Tongue (tissue), 2 donors: ENCODE results near the gene RPL35. TPM values are rescaled to one million over a fixed set of nuclear protein-coding genes. Genes with fewer than 3 reads are reported as not detected.

Source experiments
- DNase-seq: peaks from one replicate; pipeline ENCODE4 v3.0.0-alpha.2; 2015
- total RNA-seq: library from RNA; depleted of rRNA; stranded (reverse); fragments of >200 nt; gene quantifications from one replicate; pipeline ENCODE4 v1.2.3, GENCODE V29; 2014

The RPL35 gene
- total RNA-seq: 1,333 TPM

DNA sequence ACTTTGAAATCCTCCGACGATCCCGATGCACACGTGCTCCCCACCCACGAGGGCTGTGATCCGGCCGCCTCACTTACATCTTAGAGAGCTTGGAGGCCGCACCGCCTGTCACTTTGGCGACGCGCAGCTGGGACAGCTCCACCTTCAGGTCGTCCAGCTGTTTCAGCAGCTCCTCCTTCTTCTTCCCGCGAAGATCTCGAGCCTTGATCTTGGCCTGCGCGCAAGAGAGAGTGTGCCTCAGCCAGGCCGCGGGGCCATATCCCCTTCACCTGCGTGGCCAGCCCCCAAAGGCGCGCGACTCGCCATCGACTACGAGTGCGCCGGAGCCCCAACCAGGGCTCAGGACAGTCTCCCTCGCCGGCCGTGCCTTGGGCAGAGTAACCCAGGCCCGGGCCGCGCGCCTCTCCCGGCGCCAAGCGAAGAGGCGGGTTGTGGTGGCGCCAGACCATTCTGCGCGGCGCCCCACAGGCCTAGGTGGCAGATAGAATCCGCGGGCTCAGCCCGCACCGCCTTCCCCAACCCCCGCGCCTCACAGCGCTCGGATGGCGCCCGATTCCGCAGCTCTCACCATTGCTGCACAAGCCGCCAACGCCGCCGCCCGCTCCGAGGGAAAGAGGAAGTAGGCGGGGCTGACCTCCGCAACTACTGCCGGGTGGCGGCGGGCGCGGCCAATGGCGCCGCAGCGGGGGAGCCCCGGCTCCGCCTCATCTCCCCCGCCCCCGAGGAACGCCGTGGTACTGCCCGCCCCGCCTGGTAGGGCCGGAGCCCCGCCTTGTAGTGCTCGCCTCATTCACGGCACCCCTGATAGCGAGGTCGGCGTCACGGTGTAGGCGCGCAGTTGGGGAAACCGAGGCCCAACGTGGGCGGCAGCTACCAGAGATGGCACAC lies at the start of gene RPL35, which contains the start of gene ARPC5L:
RPL35 (minus strand) TSS at position 616 of the 888 bp plus-strand sequence; CDS start at position 571, 45 bp downstream.
ARPC5L (plus strand) TSS at position 789 of the 888 bp plus-strand sequence. CDS start 7,161 bp downstream, outside the sequence.
- peak; percentile 97 for DNase-seq

- no peak for DNase-seq
Observed at GRCh38 chr9:124908098-124908497, 46.3 kb upstream of the RPL35 start.

GRCh38 chr9:124906966-124907365 lies 45.2 kb upstream of the RPL35 start:
- DNase-seq: no peak

DNA sequence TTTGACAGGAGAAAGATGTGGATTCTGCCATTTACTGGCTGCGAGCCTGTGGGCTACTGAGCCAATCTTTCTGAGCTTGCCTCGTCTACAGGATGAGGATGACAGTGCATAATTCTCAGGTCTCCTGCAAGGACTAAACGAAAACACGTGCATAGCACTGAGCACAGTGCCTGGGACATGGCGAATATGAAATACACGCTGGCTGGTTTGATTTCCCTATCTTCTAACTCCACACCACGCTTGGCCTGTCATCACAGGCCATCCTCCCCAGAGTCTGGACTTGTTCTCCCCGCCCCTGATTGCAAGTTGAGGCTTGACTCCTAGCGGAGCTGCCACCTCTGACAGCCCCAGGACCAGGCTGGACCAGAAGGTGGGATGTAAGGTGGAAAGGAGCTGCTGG lies 38.1 kb upstream of the RPL35 start:
- no peak for DNase-seq

DNA sequence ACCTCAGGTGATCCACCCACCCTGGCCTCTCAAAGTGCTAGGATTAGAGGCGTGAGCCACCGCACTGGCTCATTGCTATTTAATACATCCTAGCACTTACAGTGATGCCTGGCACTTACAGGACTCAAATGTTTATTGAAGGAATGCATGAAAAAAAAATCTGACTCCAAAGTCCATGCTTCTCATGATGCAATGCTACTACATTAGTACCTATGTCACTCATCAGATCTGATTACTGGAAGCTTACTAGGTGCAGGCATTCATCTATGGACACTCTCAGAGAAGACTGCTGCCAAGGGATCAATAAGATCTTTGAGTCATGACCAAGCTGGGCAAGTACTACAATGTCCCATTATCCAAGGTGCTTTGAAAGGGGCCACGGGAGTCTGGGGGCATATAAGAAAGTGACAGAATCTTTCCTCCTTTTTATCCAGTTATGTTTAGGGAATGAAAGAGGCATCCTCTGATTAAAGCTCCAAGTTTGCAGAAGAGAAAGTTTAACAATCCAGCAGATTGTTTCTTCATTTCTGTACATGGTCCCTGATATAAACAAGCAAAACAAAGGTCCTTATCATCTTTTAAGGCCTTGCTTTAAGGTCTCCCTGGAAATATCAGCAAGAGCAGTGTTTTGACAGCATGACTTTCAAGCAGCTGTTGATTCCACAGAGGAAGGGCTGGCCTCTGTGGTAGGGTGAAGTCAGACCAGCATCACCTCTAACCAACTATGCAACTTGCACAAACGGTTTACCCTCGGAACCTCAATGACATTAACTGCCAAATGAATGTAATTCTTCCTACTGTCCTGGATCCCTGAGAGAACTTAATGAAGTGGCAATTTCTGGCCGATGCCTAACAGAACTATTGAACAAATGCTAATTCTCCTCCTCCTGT lies 36.1 kb upstream of the RPL35 start:
- no peak for DNase-seq

DNA sequence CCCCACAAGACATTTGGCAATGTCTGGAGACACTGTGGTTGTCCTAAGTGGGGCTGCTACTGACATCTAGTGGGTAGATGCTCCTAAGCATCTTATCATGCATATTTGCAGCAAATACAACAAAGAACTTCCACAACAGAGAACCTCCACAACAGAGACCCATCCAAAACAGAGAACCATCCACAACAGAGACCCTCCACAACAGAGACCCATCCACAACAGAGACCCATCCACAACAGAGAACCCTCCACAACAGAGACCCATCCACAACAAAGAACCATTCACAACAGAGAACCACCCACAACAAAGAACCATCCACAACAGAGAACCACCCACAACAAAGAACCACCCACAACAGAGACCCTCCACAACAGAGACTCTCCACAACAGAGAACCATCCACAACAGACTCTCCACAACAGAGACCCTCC lies 33.0 kb upstream of the RPL35 start:
- peak; percentile 39 for DNase-seq

DNA sequence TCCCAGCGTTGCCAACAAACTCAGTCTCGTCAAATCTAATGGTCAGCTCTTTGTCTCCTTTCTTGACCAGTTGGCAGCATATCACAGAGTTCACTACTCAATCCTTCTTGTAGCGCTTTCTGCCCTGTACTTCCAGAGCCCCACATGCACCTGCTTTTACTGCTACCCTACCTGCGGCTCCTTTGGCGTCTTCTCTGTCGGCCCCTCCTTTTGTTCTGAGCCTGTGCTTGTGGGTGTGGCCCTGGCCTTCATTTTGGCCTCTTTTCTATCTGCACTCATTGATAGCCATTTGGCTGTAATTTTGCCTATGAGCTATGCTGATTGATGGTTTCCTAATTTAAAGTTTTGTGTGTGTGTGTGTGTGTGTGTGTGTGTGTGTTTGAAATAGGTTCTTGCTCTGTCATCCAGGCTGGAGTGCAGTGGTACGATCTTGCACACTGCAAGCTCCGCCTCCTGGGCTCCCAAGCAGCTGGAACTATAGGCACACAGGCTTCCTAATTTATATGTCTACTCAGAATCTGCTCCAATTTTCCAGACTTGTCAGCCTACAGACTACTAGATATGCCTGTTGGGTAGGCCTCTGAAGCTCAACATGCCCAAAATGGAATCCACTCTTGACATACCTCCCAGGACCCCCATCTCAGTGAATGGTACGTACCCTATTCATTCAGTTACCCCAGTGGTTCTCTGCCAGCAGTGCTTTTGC lies 32.4 kb upstream of the RPL35 start:
- DNase-seq: no peak

DNA sequence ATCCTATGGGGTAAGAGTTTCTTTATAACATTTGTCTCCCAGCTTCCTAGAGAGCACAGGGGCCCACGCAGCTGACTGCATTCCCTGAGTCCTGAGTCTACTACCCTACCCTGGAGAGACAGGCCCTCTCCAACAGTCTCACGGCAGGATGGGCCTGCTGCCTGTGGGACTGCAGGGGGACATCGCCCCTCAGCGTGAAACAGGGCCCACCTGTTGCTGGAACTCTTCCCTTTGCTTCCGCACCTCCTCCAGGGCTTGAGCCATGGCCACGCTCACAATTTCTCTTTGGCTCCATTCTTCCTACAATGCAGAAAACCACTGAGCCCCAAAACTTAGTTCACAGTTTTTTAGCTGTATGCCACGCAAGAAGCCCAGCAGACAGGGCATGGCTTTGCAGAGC lies 28.4 kb upstream of the RPL35 start:
- DNase-seq: no peak

- no peak for DNase-seq
Observed at GRCh38 chr9:124889006-124889405, 27.2 kb upstream of the RPL35 start.

DNA sequence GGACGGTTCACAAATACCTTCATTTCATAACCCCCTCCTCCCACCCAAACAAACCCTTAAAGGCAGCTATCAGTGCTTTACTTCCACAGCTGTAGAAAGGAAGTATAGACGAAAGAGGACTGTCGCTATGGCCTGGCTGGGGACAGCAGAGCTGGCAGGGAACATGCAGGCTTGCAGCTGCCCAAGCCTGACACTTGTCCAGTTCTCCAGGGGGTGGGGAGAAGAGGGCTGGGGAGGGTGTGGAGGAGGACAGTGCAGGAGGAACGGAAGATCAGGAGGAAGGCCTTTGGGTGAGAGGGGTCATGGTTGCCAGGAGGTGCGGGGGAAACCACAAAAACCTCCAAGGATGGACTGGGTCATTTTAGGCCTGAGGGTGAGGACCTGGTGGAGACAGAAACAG lies 26.1 kb upstream of the RPL35 start:
- DNase-seq: peak; percentile 24

DNA sequence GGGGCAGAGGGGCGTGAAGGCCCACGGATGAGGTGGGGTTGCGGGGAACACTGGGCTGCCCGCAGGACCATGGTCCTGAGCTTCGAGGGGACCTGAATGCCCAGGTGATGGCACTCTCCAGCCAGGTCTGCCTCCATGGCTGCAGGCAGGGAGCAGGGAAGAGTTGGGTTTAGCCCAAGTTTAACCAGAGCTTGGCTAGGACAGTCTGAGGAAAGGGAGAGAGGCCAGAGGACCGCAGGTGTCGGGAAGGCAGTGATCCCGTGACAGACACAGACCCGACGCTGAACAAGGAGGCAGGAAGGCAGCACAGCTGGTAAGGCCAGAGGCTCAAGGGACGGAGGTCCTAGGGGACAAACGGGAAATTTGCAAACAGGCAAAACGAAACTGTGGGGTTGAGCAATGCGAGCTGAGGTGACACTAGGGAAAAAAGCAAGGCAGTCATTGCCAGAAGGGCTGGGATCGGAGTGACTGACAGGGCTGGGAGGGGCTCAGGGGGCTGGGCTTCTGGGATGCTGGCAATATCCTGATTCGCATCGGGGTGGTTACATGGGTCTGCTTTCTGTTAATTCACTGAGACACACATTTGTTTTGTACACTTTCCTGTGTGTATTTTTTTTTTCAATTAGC lies 25.2 kb upstream of the RPL35 start:
- DNase-seq: no peak

- DNase-seq: no peak
Observed at GRCh38 chr9:124886461-124886860, 24.7 kb upstream of the RPL35 start.

DNA sequence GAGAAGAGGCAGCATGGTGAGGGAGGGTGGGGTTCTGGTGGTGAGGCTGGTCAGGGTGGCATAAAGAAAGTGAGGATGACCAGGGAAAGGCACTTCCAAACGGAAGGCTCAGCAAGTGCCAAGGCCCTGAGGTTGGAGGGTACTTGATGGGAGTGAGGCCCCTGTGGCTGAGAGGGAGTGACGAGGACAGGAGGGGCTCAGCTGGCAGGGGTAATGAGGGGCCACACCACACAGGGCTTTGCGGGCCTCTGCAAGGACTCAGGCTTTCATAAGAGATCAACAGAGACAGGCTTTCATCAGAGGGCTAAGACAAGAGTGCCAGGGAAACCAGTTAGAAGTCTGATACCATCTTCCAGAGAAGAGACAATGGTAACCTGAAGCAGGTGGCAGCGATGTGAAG lies 23.8 kb upstream of the RPL35 start:
- no peak for DNase-seq

GRCh38 chr9:124884376-124884775 lies 22.6 kb upstream of the RPL35 start:
- DNase-seq: no peak

DNA sequence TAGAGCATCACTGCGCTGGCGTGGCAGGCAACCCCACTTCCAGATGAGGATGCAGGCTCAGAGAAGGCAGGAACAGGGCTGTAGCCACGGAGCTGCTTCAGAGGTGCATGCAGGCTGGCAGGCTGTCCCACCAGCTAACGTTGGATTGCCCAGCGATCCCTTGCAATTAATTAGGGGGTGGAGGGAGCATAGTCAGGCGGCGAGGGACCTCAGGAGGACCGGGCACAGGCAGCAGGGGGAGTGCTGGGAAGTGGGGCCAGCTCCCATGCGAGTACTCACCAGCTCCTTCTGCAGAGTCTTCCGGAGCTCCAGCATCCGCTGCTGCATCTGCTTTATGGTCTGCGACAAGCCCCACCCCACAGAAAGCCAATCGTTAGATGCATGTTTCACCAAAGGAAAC lies 20.5 kb upstream of the RPL35 start:
- no peak for DNase-seq

GRCh38 chr9:124881138-124881743 lies 19.5 kb upstream of the RPL35 start:
- DNase-seq: no peak

- no peak for DNase-seq
Observed at GRCh38 chr9:124880501-124880900, 18.7 kb upstream of the RPL35 start.

- DNase-seq: peak; percentile 68
Observed at GRCh38 chr9:124879226-124879625, 17.5 kb upstream of the RPL35 start.

- no peak for DNase-seq
Observed at GRCh38 chr9:124878518-124878917, 16.8 kb upstream of the RPL35 start.

GRCh38 chr9:124878021-124878420 lies 16.3 kb upstream of the RPL35 start:
- DNase-seq: no peak

GRCh38 chr9:124877021-124877782 lies 15.4 kb upstream of the RPL35 start:
- no peak for DNase-seq
